ENCODE measurements around the gene TIAM2. TPM values are rescaled to one million over a fixed set of nuclear protein-coding genes. Genes with fewer than 3 reads are reported as not detected.

TIAM2 gene
- total and polyA plus RNA-seq, 2 donors (not counting 3 experiments of a cell fraction or from before 2014, with no cell fraction given) = 9.6 to 18.5 TPM

GRCh38 chr6:155278319-155279049 is 283.4 kb downstream of the TIAM2 start:
- Histone ChIP-seq H3K36me3 (ENCODE audit: control insufficient read depth in 2 of 2, extremely low read depth in 1 of 2, insufficient read depth in 2 of 2, low read length in 2 of 2) (peaks cover 3 to 6% of the 10 kb centered on the region in 2 experiments), H3K4me3 (replicated peaks in 1 of 3; ENCODE audit: insufficient read depth in 1 of 3, low read depth in 1 of 3, low read length in 3 of 3) (no peak overlapping the region), H3K4me2 (ENCODE audit: insufficient read depth, low read length) (no peak overlapping the region), H3K27me3 (ENCODE audit: control insufficient read depth in 2 of 2, insufficient read depth in 2 of 2, low read length in 2 of 2) (no peaks in the 10 kb centered on the region), H3K9me3 (replicated peaks; ENCODE audit: control insufficient read depth, insufficient read depth, low read length) (no peaks in the 10 kb centered on the region), H3K79me2 (ENCODE audit: control insufficient read depth, insufficient read depth, low read length) (peaks cover 8% of the 10 kb centered on the region), H3K4me1 (ENCODE audit: control insufficient read depth, extremely low read depth, insufficient read depth, low read length) (peaks cover 27% of the 10 kb centered on the region), H3K9ac (replicated peaks; ENCODE audit: extremely low read depth, insufficient read depth, low read length) (no peak overlapping the region), H4K20me1 (replicated peaks; ENCODE audit: control insufficient read depth, extremely low read depth, insufficient read depth, low read length) (no peaks in the 10 kb centered on the region), H3K27ac (ENCODE audit: insufficient read depth, low read depth, low read length) (no peak overlapping the region), H2AFZ (ENCODE audit: low read depth, low read length) (no peak overlapping the region), H3K9me1 (replicated peaks; ENCODE audit: control insufficient read depth, extremely low read depth, insufficient read depth, low read length) (no peaks in the 10 kb centered on the region)
- CTCF ChIA-PET = interaction anchor here (1.5 to 2.5 kb wide), 2 partner anchors 39 to 603 kb away, joined by 5 to 11 read pairs; no protein-coding TSS in a partner anchor
- POLR2A ChIA-PET = no interaction called here
- DNase-seq (ENCODE audit: low read depth, low spot score) = no peak
- FAIRE-seq = no peak
- BruUV-seq (replicated peaks) = no TSS peak
- dilution Hi-C loops (cut with MboI; ENCODE audit: extremely low pct_ligation_motif_present, low sequenced_read_pairs) (no loop called here), intact Hi-C loops (cut with micrococcal nuclease) (loop anchor here (2.0 kb wide), 1 partner anchor 16 kb away; no protein-coding TSS in a partner anchor)
- TF ChIP-seq FOS (IDR thresholded peaks at IDR 0.05; ENCODE audit: borderline replicate concordance, insufficient read depth, low read length) = no peak
- no peak for TF ChIP-seq POLR2A (IDR thresholded peaks at IDR 0.05; ENCODE audit: low read depth, low read length)
- TF ChIP-seq JUN (IDR thresholded peaks at IDR 0.05; ENCODE audit: borderline replicate concordance, insufficient read depth, insufficient read length, low read depth) = no peak
- TF ChIP-seq EZH2 (IDR thresholded peaks at IDR 0.05; ENCODE audit: borderline replicate concordance, low read depth, low read length, severe bottlenecking) = no peak

DNA sequence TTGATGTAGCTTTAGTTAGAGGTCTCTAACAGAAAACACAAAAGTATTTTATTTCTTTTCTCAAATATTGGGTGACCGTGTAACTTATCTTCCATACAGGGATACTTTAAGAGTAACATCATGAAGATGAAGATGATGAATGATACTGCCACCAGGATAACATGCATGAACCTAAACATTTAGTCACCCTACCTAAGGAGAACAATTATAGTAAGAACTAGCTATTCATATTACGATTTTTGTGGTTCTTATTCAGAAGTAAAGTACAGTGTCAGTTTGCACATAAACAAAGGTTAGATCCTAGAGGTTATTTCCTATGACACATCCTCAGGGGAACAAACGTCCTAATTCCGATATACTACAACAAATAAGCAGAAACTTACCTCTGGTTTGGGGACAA is 289.7 kb downstream of the TIAM2 start:
- Histone ChIP-seq H3K27ac (ENCODE audit: insufficient read depth, low read depth, low read length) (no peak overlapping the region), H3K27me3 (ENCODE audit: control insufficient read depth in 2 of 2, insufficient read depth in 2 of 2, low read length in 2 of 2) (no peaks in the 10 kb centered on the region), H3K9me3 (replicated peaks; ENCODE audit: control insufficient read depth, insufficient read depth, low read length) (no peaks in the 10 kb centered on the region), H3K79me2 (ENCODE audit: control insufficient read depth, insufficient read depth, low read length) (peaks cover 7% of the 10 kb centered on the region), H4K20me1 (replicated peaks; ENCODE audit: control insufficient read depth, extremely low read depth, insufficient read depth, low read length) (no peaks in the 10 kb centered on the region), H3K9ac (replicated peaks; ENCODE audit: extremely low read depth, insufficient read depth, low read length) (no peak overlapping the region), H3K9me1 (replicated peaks; ENCODE audit: control insufficient read depth, extremely low read depth, insufficient read depth, low read length) (no peaks in the 10 kb centered on the region), H3K4me2 (ENCODE audit: insufficient read depth, low read length) (no peak overlapping the region), H3K4me1 (ENCODE audit: control insufficient read depth, extremely low read depth, insufficient read depth, low read length) (no peaks in the 10 kb centered on the region), H3K36me3 (ENCODE audit: control insufficient read depth in 2 of 2, extremely low read depth in 1 of 2, insufficient read depth in 2 of 2, low read length in 2 of 2) (peaks cover 6 to 10% of the 10 kb centered on the region in 2 experiments), H3K4me3 (replicated peaks in 1 of 3; ENCODE audit: insufficient read depth in 1 of 3, low read depth in 1 of 3, low read length in 3 of 3) (no peak overlapping the region), H2AFZ (ENCODE audit: low read depth, low read length) (no peak overlapping the region)
- DNase-seq (ENCODE audit: low read depth, low spot score) (no peak), FAIRE-seq (no peak)
- dilution Hi-C loops (cut with MboI; ENCODE audit: extremely low pct_ligation_motif_present, low sequenced_read_pairs) = no loop called here
- TF ChIP-seq MAX (IDR thresholded peaks at IDR 0.05; ENCODE audit: insufficient read depth, insufficient read length) = no peak
- TF ChIP-seq GATA2 (IDR thresholded peaks at IDR 0.05; ENCODE audit: insufficient read depth, insufficient read length, low read depth, low read length) = no peak
- no peak for TF ChIP-seq EZH2 (IDR thresholded peaks at IDR 0.05; ENCODE audit: borderline replicate concordance, low read depth, low read length, severe bottlenecking)
- no peak for TF ChIP-seq POLR2AphosphoS5 (IDR thresholded peaks at IDR 0.05; ENCODE audit: insufficient read depth, low read depth, low read length)
- TF ChIP-seq POLR2A (IDR thresholded peaks at IDR 0.05; ENCODE audit: low read depth, low read length) = no peak
- TF ChIP-seq CTCF (IDR thresholded peaks at IDR 0.05; ENCODE audit: extremely low read depth in 1 of 2, insufficient read depth in 1 of 2, low read depth in 1 of 2, low read length in 2 of 2) = no peak
- TF ChIP-seq MYC (IDR thresholded peaks at IDR 0.05; ENCODE audit: low read depth, low read length) = no peak
- TF ChIP-seq FOS (IDR thresholded peaks at IDR 0.05; ENCODE audit: borderline replicate concordance, insufficient read depth, low read length) = no peak
- TF ChIP-seq JUN (IDR thresholded peaks at IDR 0.05; ENCODE audit: borderline replicate concordance, insufficient read depth, insufficient read length, low read depth) = no peak
- ChIA-PET POLR2A (no interaction called here), CTCF (no interaction called here)
- intact Hi-C loops (cut with micrococcal nuclease) = no loop called here
- BruUV-seq (replicated peaks) = no TSS peak

Measured in endothelial cell of umbilical vein (primary cell).